NCI-H1436 treated with DMSO at 0.1 percent for 48 hours (cell line): ENCODE measurements around the gene QSOX1.

Source experiments
- DNase-seq: peaks from one replicate; lab custom pipeline; 2025; lab: John Stamatoyannopoulos, UW

The QSOX1 gene

DNA sequence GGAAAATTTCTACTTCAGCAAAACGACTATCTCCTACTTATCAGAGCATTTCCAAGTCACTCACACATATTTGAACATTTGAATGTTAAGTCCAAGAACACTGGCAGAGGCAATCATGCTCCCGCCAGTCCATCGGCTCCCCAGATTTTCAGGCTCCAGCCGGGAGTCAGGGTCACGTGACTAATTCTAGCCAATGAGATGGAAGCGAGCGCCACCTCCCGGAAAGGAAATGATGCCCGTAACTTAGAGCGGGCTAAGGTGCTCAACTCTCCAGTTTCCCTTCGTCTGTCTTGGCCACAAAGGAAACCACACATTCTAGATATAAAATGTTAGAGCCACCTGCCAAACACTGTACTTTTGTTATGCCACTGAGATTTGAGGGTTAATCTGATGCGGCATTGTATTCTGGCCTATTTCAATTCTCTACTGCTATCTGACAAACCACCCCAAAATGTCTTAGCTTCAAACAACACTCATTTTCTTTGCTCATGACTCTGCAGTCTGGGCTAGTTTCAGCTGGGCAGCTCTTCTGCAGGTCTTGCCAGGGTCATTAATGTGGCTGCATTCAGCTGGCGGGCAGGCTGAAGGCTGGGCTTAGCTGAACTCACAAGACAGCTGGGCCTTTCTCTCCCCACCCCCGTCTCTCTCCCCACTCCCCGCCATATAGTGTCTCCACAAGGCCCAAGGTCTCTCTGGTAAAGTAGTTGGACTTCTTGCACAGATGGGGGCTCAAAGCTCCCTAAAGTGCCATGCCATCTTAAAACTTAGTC lies 58.9 kb downstream of the QSOX1 start:
- DNase-seq, result no peak

DNA sequence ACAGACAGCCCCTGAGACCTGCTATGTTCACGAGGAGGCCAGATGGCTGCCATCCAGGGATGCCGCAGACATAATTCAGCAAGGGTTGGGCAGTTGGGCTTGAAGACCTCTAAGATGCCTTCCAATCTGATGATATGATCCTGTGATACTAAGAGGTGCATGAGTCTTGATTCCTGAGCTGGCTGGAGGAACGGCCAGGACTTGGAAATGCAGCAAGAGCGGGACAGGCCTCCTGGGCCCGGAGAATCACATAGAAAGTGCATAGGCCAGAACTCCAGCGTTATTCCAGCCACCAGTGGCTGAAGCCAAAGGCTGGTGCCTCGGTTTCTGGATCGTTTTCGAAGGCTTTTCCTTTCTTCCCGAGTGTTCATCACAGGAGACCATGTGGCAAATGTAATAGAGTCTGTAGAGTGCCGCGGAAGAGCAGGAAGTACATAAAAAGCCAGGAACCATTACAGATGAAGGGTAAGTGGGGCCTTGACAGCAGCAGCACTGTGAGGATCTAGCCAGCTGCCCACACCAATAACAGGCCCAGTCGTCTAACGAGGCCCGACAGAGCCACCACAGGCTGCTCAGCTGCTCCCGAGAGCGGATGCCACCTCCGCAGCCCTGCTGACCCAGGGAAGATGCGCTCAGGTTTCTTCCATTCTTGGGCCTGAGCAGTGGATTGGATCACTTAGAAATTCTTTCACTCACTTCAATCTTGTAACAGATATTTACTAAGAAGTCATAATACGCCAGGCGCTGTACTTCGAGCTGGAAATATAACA lies 61.4 kb downstream of the QSOX1 start:
- DNase-seq, result no peak

DNA sequence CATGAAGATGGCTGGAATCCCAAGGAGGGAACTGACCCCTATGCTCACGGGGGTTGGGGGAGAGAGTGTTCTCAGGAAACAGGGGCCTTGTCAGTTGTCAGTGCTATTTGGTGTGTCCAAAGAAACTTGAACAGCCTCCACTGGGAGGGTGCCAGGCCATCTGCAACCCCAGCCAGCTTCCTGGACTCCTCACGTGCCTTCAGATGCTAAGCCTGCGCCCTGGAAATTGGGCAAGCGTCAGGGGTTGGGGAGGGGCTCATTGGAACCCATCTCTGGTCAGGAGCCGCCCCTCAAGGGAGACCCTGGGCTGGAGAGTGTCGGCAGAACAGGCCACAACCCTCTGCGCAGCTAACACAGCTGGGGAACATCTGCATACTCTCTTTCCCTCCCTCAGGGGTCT lies 62.3 kb downstream of the QSOX1 start:
- no peak for DNase-seq

DNA sequence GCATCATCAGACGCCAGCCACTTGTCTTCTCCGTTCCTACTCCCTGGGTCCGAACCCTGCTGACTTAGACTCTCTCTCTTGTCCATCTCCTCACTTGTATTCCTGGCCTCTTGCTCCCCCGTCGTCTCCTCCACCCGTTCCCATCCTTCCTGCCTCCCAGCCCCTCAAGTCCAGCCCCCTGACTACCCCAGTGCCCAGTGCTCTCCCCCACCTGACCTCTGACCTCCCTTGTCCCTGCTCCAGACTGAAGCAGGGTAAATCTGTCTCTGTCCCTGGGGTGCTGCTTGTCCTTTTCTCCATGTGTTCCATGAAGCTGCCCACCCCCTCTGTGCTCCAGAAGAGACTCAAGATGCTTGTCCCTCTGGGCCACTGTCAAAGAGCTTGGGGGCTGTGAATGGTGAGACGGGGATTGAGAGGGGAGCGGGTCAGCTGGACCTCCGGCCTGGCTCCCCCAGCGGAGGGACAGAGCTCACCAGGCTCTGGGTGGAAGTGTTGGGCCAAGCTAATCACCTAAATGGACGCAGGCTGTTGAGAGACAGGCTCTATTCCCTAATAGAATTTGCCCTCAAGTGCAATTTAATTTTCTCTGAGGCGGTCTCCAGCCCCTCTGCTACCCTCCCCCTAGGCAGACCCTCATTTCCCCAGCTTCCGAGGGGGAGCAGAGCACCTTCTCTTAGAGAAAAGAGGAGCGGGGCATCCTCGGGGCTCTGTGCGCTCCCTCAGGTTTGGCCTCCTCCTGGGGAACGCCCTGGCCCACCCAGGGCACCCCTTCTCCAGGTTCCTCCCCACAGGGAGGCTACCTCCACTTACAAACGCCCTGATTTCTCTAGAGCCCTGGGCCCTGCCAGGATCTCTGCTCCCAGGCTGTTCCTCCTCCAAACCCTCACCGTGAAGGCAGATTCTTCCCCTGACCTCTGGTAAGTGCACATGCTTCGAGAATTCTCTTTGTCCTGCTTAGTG lies 64.4 kb downstream of the QSOX1 start:
- no peak for DNase-seq

DNA sequence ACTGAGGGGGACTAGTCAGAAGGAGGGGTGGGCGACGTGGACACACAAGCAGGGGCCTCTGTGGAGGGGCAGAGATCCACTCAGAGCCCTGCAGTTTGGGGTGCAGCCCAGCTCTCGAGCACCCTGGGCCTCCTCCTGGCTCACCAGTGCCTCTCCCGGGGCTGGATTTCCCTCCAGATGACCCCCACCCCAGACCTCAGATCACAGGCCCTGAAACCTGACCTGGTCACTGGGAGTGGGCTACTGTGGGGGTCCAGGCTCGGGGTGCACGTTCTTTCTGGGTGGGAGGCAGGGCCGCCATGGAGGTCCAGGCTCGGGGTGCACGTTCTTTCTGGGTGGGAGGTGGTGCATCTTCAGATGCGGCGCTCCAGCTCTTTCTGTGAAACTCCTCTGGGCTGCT lies 65.1 kb downstream of the QSOX1 start:
- no peak for DNase-seq

DNA sequence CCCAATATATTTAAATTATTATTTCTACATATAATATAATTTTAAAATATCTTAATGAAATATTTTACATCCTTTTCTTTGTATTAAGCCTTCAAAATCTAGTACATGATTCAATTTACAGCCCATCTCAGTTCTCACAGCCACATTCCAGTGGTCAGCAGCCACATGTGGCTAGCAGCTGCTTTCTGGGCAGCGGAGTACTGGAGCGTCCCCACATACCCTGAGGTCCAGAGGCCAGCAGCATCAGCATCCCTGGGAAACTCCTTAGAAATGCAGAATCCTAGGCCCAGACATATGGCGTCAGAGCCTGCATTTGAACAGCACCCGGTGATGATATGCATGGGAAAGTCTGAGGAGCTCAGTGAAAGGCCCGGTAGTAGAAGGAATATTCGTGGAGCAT lies 66.8 kb downstream of the QSOX1 start:
- DNase-seq, result no peak

DNA sequence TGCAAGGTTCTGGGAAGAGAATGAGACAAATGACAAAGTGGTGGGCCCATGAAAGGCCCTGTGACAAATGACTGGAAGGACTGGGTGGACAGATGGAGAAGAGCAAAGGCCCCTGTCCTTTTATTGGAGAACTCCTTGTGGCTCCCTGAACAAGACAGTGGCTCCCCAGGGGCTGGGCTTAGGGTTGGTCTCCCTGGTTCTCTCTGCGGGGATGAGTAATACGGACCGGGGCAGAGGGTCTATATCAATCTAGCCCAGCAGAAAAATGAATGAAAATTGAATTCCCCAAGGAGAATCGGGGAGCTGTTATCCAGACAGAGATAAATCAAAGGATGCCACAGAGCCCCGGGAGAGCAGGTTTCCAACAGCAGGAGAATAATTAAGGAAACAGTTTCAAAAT lies 70.2 kb downstream of the QSOX1 start:
- DNase-seq, result no peak

DNA sequence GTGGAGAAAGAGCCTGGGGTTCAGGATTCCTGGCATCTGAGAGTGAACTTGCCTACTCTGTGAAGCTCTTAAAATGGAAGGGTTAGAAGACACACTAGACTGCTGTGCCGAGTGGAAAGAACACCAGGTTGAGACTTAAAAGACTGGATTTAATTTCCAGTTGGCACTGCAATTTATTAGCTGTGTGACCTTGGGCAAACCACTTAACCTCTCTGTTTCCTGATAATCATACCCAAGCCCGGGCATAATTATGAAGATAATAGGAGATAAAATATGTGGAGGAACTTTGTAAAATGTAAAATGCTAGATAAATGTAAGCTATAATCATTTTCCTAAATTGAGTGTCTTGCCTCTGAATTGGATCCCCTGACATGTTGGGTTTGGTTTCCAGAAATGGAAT lies 70.7 kb downstream of the QSOX1 start:
- DNase-seq, result no peak

DNA sequence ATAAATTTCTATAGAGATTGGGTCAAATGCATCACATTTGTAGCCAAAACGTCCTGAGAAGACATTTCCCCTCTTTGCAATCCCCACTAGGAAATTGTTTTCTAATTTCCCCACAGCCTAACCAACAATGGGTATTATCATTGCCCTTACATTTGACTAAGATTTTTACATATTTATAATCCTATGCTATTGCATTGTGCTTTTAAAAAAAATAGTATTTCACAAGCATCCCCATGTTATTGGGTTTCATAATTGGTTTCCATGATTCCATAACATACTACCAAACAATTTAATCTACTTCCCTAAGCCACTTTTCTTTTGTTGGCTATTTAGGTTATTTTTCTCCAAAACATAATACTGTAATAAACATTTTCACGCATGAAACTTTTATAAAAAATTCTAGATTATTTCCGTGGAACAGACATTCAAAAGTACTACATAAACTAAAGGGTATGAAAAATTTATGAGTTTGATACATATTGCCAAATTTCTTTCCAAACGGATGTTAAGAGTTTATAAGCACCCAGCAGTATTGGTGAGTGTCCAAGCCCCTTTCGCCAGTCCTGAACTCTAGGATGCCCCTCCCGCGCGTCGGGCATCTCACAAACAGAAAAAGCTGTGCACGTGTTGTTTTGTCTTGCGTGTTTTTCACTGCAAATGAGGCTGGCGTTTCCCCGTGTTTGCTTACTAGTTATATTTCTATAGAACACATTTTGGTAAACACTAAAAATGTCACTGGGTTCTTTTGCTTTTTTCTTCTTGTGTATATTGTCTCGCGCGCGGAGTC lies 73.4 kb downstream of the QSOX1 start:
- DNase-seq, result no peak

DNA sequence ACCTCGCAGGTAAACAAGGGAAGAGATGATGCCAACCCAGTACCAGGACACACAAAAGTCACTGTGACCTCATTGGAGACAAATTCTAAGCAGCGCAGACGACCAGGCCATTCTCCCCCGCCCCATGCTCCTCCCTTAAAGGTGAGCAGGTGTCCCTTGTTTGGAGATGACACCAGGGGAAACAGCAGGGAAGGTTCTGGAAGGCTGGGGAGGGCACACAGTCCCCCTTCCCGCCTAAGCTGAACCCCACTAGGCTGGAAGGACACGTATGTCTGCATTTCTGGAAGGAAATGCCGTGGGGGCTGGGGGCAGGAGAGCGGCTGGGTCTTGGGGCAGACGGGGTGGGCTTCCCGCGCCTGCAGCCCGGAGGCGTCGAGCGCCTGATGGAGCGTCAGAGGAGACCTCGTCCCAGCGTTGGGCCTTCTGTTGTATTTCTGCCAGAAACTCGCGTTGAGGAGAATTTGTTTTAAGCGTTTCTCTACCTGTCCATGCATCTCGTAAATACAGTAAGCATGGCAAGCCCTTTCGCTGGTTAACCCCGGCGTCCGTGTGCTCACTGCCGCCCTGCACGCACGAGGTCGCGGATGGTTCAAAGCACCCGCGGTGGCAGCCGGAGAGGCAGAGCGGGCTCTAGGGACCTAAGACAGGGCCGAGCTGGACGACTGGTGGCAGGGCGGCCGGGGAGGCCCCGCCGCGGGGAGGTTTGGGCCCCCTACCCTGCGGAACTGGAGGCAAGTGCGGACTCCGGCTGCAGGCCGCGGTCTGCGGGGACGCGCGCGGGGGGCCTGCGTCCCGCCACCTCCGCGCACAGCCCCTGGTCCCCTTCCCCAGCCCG lies 74.2 kb downstream of the QSOX1 start:
- no peak for DNase-seq

DNA sequence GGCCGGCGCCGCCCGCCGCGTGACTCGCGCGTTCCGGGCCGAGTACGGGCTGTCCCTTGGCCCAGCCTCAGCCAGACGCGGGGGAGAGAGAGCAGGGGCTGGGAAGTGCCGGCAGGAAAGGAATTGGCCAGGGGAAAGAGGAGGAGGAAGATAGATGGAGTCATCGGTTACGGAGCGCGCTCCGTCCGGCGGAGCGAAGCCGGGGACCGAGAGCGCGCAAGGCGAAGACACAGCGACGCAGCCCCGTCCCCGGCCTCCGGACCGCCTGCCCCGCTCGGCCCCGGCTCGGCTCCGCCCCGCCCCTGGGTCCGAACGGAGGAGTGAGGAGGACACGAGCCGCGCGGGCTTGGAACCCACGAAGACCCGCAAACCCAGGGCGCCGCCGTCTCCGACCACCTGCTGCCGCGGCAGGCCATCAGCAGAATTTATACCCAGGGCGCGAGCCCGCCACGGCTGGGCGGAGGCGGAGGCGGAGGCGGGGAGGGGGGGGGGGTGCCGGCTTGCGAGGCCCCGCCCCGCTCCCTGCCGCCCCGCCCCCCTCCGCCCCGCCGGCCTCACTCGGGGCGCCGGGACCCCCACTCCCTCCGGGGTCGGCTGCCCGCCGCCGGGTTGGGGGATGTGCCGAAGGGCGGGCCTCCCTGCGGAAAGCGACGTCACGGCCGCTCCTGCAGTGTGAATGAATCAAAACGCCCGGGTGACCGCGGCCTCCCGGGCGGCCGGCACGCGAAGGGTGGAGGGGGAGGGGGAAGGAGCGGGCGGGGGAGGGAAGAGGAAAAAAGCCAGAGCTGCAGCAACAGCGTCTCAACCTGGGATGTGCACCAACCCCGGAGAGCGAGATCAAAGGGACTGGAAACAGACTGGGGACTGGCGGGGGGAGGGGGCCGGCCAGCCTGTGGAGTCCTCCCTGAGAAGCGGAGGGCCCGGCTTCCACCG lies 75.1 kb downstream of the QSOX1 start, which contains the start of gene LHX4:
LHX4 (plus strand) TSS at position 782 of the 933 bp plus-strand sequence. CDS start 266 bp downstream, outside the sequence.
- DNase-seq, result no peak

DNA sequence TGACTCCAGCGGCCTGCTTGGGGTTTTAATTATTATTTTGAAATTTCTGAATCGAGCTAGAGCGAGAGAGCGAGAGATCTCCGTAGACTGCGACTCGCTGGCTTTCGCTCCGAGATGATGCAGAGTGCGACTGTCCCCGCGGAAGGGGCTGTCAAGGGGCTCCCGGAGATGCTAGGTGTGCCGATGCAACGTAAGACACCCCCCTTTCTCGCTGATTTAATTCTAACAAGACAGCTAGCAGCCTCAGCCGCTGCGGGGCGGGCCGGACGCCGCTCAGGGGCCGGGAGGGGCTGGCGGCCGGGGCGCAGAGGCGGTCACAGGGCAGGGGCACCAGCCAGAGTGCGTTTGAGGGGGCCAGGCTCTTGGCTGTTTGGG lies 75.7 kb downstream of the QSOX1 start:
- no peak for DNase-seq

DNA sequence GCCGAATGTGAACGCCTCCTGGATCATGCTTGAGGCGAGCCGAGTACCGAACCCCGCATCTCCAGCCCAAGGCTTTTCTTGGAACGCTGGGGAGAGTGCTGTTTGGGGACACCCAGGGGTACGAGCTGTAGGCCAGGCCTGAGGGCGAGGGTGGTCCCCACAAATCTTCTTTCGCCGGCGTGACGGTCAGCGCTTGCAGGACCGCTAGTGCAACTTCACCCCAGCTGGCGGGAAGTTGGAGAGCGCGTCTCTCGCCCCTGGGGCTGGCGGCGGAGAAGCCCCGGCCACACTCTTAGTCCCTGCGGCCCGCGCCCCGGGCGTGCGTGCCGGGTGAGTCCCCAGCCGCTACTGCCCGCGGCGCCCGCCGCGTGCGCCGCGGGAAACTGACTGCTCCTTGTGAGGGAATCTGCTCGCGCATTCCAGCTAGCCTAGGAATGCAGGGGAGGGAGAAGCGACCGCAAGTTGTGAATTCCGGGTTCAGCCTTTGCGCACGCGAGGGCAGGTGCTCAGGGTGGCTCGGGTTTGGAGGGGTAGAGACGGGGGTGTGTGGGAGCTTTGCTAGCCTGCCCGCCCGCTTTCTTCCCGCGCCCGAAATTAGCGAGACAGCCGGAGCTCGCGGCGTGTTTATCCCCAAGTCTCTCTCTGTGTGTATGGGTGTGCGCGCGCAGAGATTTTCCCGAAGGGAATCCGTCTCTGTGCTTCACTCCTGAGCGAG lies 76.3 kb downstream of the QSOX1 start:
- no peak for DNase-seq

DNA sequence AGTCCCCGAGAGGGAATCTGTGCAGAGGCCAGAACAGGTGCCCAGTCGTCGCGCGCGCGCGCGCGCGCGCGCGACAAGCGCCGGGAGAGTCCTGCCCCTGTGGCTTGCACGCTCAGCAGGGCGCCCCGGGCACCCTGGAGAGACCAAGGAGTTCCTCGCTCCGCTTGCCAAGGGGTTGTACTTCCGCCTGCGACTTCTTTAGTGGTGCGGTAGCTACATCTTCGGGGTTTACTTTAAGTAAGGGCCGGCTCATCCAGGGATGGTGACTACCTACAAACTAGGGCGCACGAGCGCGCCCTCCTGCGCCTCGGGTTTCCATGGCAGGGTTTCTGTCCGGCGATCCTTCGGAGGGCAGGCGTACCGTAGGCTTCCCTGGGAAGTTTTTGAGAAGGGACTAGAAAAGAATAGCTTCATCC lies 76.8 kb downstream of the QSOX1 start:
- DNase-seq, result no peak

DNA sequence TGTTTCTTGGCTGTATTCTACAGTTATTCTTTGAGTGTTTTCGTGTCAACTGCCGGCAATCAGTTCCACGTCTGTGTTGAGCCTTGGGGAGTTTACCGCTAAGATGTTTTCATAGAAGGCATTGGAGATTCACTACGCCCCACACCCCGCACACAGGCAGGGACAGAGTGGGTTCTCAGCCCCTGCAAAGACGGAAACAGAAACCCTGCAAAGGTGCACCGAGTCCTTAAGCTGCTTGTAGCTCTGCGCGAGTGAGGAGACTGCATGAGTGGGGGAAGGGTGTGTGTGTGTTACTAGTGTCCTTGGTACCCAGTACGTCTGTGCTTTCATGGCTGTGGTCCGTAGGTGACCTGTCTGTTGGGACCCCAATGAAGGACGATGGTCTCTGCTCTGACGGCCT lies 77.3 kb downstream of the QSOX1 start:
- DNase-seq, result no peak

DNA sequence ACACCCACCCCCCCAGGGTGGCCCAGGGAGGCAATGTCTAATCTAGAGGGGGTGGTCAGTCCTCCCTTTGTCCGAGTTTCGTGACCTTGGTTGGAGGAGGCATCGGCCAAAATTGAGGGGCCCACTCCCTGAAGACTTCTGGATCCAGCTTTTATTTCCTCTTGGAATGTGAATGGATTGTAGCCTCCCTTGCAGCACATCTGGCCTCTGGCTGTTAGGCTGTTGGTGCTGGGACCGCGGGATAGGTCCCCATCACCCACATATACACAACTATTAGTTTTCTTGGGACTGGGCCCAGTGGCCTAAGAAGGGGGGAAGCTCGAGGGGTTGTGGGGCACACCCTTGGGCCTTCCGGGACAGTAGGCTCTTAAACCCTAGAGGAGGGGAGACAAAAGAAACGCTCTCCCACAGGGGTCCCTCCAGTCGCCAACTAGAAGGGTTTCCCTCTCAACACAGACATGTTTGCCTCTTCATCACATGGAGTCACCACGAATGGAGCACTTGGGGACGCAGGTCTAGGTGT lies 77.9 kb downstream of the QSOX1 start:
- DNase-seq, result no peak

DNA sequence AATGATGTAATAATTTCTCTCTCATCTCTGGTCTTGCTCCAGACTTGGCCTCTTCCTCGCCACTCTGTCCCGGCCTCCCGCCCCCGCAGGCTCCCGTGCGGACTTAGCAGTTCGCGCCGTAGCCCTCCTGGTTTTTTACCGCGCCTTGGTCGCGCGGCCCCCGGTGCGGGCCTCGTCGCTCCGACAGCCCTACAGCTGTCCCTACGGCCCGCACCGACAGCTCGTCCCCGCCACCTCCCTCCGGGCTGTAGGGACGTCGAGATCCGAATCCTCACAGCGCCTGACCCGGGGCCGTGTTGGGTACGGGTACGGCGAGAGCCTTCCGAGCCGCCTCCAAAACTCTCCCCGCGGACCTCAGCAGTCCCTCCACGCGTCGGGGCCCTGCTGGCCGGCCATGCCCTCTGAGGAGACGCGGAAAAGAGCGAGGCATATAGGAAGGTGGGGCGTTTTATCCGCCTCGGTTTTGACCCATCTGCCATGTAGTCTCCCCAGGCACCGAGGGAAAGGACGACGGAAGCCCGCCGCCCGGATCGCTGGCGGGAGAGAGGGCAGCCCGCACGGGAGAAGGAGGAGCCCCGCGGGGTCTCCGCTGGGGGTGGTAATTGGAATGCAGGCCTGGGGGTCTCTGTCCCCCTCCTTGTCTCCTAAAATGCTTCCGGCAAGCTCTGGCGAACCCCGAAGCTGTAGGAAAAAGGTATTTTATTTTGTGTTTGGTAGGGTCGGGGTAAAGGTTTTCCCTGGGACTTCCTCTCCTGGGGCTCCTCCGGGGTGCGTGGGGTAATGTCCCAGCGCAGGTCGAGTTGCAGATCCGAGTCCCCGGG lies 78.7 kb downstream of the QSOX1 start:
- no peak for DNase-seq
